ENCODE results near the gene CRTC2.

CRTC2 gene

GRCh38 chr1:153951183-153951582 lies 7.2 kb downstream of the CRTC2 start:
- Histone ChIP-seq H3K9ac (ENCODE audit: low read depth in 1 of 2, low read length in 2 of 2) (no peak overlapping the region), H3K4me1 (ENCODE audit: control insufficient read depth in 2 of 2, insufficient read depth in 2 of 2, low read length in 2 of 2) (peaks cover 10 to 11% of the 10 kb centered on the region in 2 donors), H3K4me3 (ENCODE audit: low read length in 2 of 2) (no peak overlapping the region), H3K27ac (ENCODE audit: low read depth in 2 of 2, low read length in 2 of 2) (no peak overlapping the region), H3K9me3 (ENCODE audit: control insufficient read depth in 2 of 2, low read length in 2 of 2) (no peaks in the 10 kb centered on the region), H3K36me3 (ENCODE audit: control insufficient read depth in 2 of 2, insufficient read depth in 2 of 2, low read length in 2 of 2) (peaks cover 49 to 64% of the 10 kb centered on the region in 2 donors), H3K27me3 (ENCODE audit: control insufficient read depth in 2 of 2, insufficient read depth in 2 of 2, low read length in 2 of 2) (no peaks in the 10 kb centered on the region)

- H3K36me3 ChIP-seq (ENCODE audit: control insufficient read depth in 2 of 2, insufficient read depth in 2 of 2, low read length in 2 of 2): peaks cover 46 to 50% of the 10 kb centered on the region in 2 donors
- peaks cover 17 to 20% of the 10 kb centered on the region in 2 donors for H3K4me1 ChIP-seq (ENCODE audit: control insufficient read depth in 2 of 2, insufficient read depth in 2 of 2, low read length in 2 of 2)
Measured at GRCh38 chr1:153946622-153947241, 11.7 kb downstream of the CRTC2 start, which contains the start of gene DENND4B. Gene DENND4B, minus strand, starts transcription at chr1:153946718. Its CDS starts 2,344 bp downstream, at chr1:153944374.

GRCh38 chr1:153945795-153946621 lies 12.4 kb downstream of the CRTC2 start:
- Histone ChIP-seq H3K9me3 (ENCODE audit: control insufficient read depth in 2 of 2, low read length in 2 of 2) (no peaks in the 10 kb centered on the region), H3K4me3 (ENCODE audit: low read length in 2 of 2) (peak overlapping the region; percentile 88), H3K27ac (ENCODE audit: low read depth in 2 of 2, low read length in 2 of 2) (peak overlapping the region; percentile 89 to 97), H3K4me1 (ENCODE audit: control insufficient read depth in 2 of 2, insufficient read depth in 2 of 2, low read length in 2 of 2) (peaks cover 17 to 20% of the 10 kb centered on the region in 2 donors), H3K36me3 (ENCODE audit: control insufficient read depth in 2 of 2, insufficient read depth in 2 of 2, low read length in 2 of 2) (peaks cover 39 to 49% of the 10 kb centered on the region in 2 donors), H3K27me3 (ENCODE audit: control insufficient read depth in 2 of 2, insufficient read depth in 2 of 2, low read length in 2 of 2) (no peaks in the 10 kb centered on the region), H3K9ac (ENCODE audit: low read depth in 1 of 2, low read length in 2 of 2) (peak overlapping the region; percentile 82 to 88)

More at GRCh38 chr1:153946622-153947241, 11.7 kb downstream of the CRTC2 start, which contains the start of gene DENND4B:
- H3K9me3 ChIP-seq (ENCODE audit: control insufficient read depth in 2 of 2, low read length in 2 of 2): no peaks in the 10 kb centered on the region
- H3K4me3 ChIP-seq (ENCODE audit: low read length in 2 of 2): peak within 1 kb of the TSS; percentile 88
- peak within 1 kb of the TSS; percentile 82 to 88 for H3K9ac ChIP-seq (ENCODE audit: low read depth in 1 of 2, low read length in 2 of 2)
- peak within 1 kb of the TSS; percentile 89 to 97 for H3K27ac ChIP-seq (ENCODE audit: low read depth in 2 of 2, low read length in 2 of 2)
- no peaks in the 10 kb centered on the region for H3K27me3 ChIP-seq (ENCODE audit: control insufficient read depth in 2 of 2, insufficient read depth in 2 of 2, low read length in 2 of 2)

GRCh38 chr1:153945131-153945794 lies 13.1 kb downstream of the CRTC2 start:
- Histone ChIP-seq H3K4me1 (ENCODE audit: control insufficient read depth in 2 of 2, insufficient read depth in 2 of 2, low read length in 2 of 2) (peaks cover 17 to 20% of the 10 kb centered on the region in 2 donors), H3K9ac (ENCODE audit: low read depth in 1 of 2, low read length in 2 of 2) (peak overlapping the region; percentile 82 to 88), H3K36me3 (ENCODE audit: control insufficient read depth in 2 of 2, insufficient read depth in 2 of 2, low read length in 2 of 2) (peaks cover 38 to 49% of the 10 kb centered on the region in 2 donors), H3K9me3 (ENCODE audit: control insufficient read depth in 2 of 2, low read length in 2 of 2) (no peaks in the 10 kb centered on the region), H3K4me3 (ENCODE audit: low read length in 2 of 2) (peak overlapping the region; percentile 88), H3K27ac (ENCODE audit: low read depth in 2 of 2, low read length in 2 of 2) (peak overlapping the region; percentile 89 to 97), H3K27me3 (ENCODE audit: control insufficient read depth in 2 of 2, insufficient read depth in 2 of 2, low read length in 2 of 2) (no peaks in the 10 kb centered on the region)

GRCh38 chr1:153944827-153945117 lies 13.6 kb downstream of the CRTC2 start:
- peaks cover 17 to 20% of the 10 kb centered on the region in 2 donors for H3K4me1 ChIP-seq (ENCODE audit: control insufficient read depth in 2 of 2, insufficient read depth in 2 of 2, low read length in 2 of 2)
- H3K27me3 ChIP-seq (ENCODE audit: control insufficient read depth in 2 of 2, insufficient read depth in 2 of 2, low read length in 2 of 2): no peaks in the 10 kb centered on the region
- peak overlapping the region; percentile 89 to 97 for H3K27ac ChIP-seq (ENCODE audit: low read depth in 2 of 2, low read length in 2 of 2)
- peak overlapping the region; percentile 88 for H3K4me3 ChIP-seq (ENCODE audit: low read length in 2 of 2)
- no peaks in the 10 kb centered on the region for H3K9me3 ChIP-seq (ENCODE audit: control insufficient read depth in 2 of 2, low read length in 2 of 2)
- peak overlapping the region; percentile 82 to 88 for H3K9ac ChIP-seq (ENCODE audit: low read depth in 1 of 2, low read length in 2 of 2)
- H3K36me3 ChIP-seq (ENCODE audit: control insufficient read depth in 2 of 2, insufficient read depth in 2 of 2, low read length in 2 of 2): peaks cover 34 to 50% of the 10 kb centered on the region in 2 donors

GRCh38 chr1:153944005-153944826 lies 14.2 kb downstream of the CRTC2 start:
- Histone ChIP-seq H3K4me3 (ENCODE audit: low read length in 2 of 2) (peak overlapping the region in 1 of 2 donors; percentile 88), H3K9me3 (ENCODE audit: control insufficient read depth in 2 of 2, low read length in 2 of 2) (no peaks in the 10 kb centered on the region), H3K27me3 (ENCODE audit: control insufficient read depth in 2 of 2, insufficient read depth in 2 of 2, low read length in 2 of 2) (no peaks in the 10 kb centered on the region), H3K9ac (ENCODE audit: low read depth in 1 of 2, low read length in 2 of 2) (peak overlapping the region in 1 of 2 donors; percentile 88), H3K36me3 (ENCODE audit: control insufficient read depth in 2 of 2, insufficient read depth in 2 of 2, low read length in 2 of 2) (peaks cover 36 to 56% of the 10 kb centered on the region in 2 donors), H3K4me1 (ENCODE audit: control insufficient read depth in 2 of 2, insufficient read depth in 2 of 2, low read length in 2 of 2) (peaks cover 17 to 20% of the 10 kb centered on the region in 2 donors), H3K27ac (ENCODE audit: low read depth in 2 of 2, low read length in 2 of 2) (peak overlapping the region; percentile 89 to 97)

GRCh38 chr1:153942766-153943549 lies 15.5 kb downstream of the CRTC2 start:
- no peak overlapping the region for H3K9ac ChIP-seq (ENCODE audit: low read depth in 1 of 2, low read length in 2 of 2)
- no peak overlapping the region for H3K27ac ChIP-seq (ENCODE audit: low read depth in 2 of 2, low read length in 2 of 2)
- H3K36me3 ChIP-seq (ENCODE audit: control insufficient read depth in 2 of 2, insufficient read depth in 2 of 2, low read length in 2 of 2): peaks cover 24 to 44% of the 10 kb centered on the region in 2 donors

GRCh38 chr1:153941826-153942725 lies 16.3 kb downstream of the CRTC2 start:
- Histone ChIP-seq H3K9ac (ENCODE audit: low read depth in 1 of 2, low read length in 2 of 2) (no peak overlapping the region), H3K27ac (ENCODE audit: low read depth in 2 of 2, low read length in 2 of 2) (no peak overlapping the region), H3K9me3 (ENCODE audit: control insufficient read depth in 2 of 2, low read length in 2 of 2) (no peaks in the 10 kb centered on the region), H3K27me3 (ENCODE audit: control insufficient read depth in 2 of 2, insufficient read depth in 2 of 2, low read length in 2 of 2) (no peaks in the 10 kb centered on the region), H3K4me1 (ENCODE audit: control insufficient read depth in 2 of 2, insufficient read depth in 2 of 2, low read length in 2 of 2) (peaks cover 15 to 20% of the 10 kb centered on the region in 2 donors), H3K4me3 (ENCODE audit: low read length in 2 of 2) (no peak overlapping the region), H3K36me3 (ENCODE audit: control insufficient read depth in 2 of 2, insufficient read depth in 2 of 2, low read length in 2 of 2) (peaks cover 32 to 48% of the 10 kb centered on the region in 2 donors)

More at GRCh38 chr1:153942766-153943549, 15.5 kb downstream of the CRTC2 start:
- Histone ChIP-seq H3K4me3 (ENCODE audit: low read length in 2 of 2) (no peak overlapping the region), H3K27me3 (ENCODE audit: control insufficient read depth in 2 of 2, insufficient read depth in 2 of 2, low read length in 2 of 2) (no peaks in the 10 kb centered on the region), H3K4me1 (ENCODE audit: control insufficient read depth in 2 of 2, insufficient read depth in 2 of 2, low read length in 2 of 2) (peaks cover 17 to 20% of the 10 kb centered on the region in 2 donors), H3K9me3 (ENCODE audit: control insufficient read depth in 2 of 2, low read length in 2 of 2) (no peaks in the 10 kb centered on the region)

Measured in mucosa of rectum (tissue), 2 donors.